Measurements from ENCODE around the gene SRSF2. TPM values are rescaled to one million over a fixed set of nuclear protein-coding genes. Genes with fewer than 3 reads are reported as not detected.
A peak's percentile ranks its signal among the peaks of the same experiment; 100 is the strongest.

Gene SRSF2, protein sequence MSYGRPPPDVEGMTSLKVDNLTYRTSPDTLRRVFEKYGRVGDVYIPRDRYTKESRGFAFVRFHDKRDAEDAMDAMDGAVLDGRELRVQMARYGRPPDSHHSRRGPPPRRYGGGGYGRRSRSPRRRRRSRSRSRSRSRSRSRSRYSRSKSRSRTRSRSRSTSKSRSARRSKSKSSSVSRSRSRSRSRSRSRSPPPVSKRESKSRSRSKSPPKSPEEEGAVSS
- 100 to 1,000 TPM; 113 to 233 (median 157) TPM for polyA plus RNA-seq
- long read RNA-seq, donor 1, result 0 reads
- long read RNA-seq, donor 2, transcript SRSF2-209 (2 exons, 1,001 nt), result minor isoform, 9 of 36 reads
- long read RNA-seq, donor 2, transcript SRSF2-202 (3 exons, 1,927 nt), result major isoform, 19 of 36 reads
- long read RNA-seq, donor 2, transcript SRSF2-203 (2 exons, 2,885 nt), result minor isoform, 5 of 36 reads
- long read RNA-seq, donor 2, partial matches to known transcripts, result 0 of 36 reads
- long read RNA-seq, donor 2, other reads (novel, unspliced or antisense), result 0 of 36 reads
- long read RNA-seq, donor 3, transcript SRSF2-203 (2 exons, 2,885 nt), result minor isoform, 21 of 71 reads
- long read RNA-seq, donor 3, transcript SRSF2-202 (3 exons, 1,927 nt), result major isoform, 32 of 71 reads
- long read RNA-seq, donor 3, transcript SRSF2-209 (2 exons, 1,001 nt), result minor isoform, 8 of 71 reads
- long read RNA-seq, donor 3, partial matches to known transcripts, result 5 of 71 reads
- long read RNA-seq, donor 3, other reads (novel, unspliced or antisense), result 0 of 71 reads
- long read RNA-seq, donor 4, partial matches to known transcripts, result 0 of 2 reads
- long read RNA-seq, donor 4, other reads (novel, unspliced or antisense), result 0 of 2 reads
- long read RNA-seq, donor 5, transcript SRSF2-203 (2 exons, 2,885 nt), result minor isoform, 6 of 20 reads
- long read RNA-seq, donor 5, transcript SRSF2-202 (3 exons, 1,927 nt), result major isoform, 7 of 20 reads
- long read RNA-seq, donor 5, transcript SRSF2-209 (2 exons, 1,001 nt), result minor isoform, 5 of 20 reads
- long read RNA-seq, donor 5, partial matches to known transcripts, result 0 of 20 reads
- long read RNA-seq, donor 5, other reads (novel, unspliced or antisense), result 0 of 20 reads
- long read RNA-seq, donor 6, transcript SRSF2-203 (2 exons, 2,885 nt), result minor isoform, 7 of 57 reads
- long read RNA-seq, donor 6, transcript SRSF2-202 (3 exons, 1,927 nt), result major isoform, 28 of 57 reads
- long read RNA-seq, donor 6, transcript SRSF2-204 (5 exons, 1,357 nt), result minor isoform, 5 of 57 reads
- long read RNA-seq, donor 6, transcript SRSF2-209 (2 exons, 1,001 nt), result minor isoform, 13 of 57 reads
- long read RNA-seq, donor 6, partial matches to known transcripts, result 0 of 57 reads
- long read RNA-seq, donor 6, other reads (novel, unspliced or antisense), result 0 of 57 reads
- long read RNA-seq, donor 7, transcript SRSF2-203 (2 exons, 2,885 nt), result minor isoform, 20 of 121 reads
- long read RNA-seq, donor 7, transcript SRSF2-202 (3 exons, 1,927 nt), result major isoform, 55 of 121 reads
- long read RNA-seq, donor 7, transcript SRSF2-204 (5 exons, 1,357 nt), result minor isoform, 5 of 121 reads
- long read RNA-seq, donor 7, transcript SRSF2-209 (2 exons, 1,001 nt), result minor isoform, 36 of 121 reads
- long read RNA-seq, donor 7, partial matches to known transcripts, result 0 of 121 reads
- long read RNA-seq, donor 7, other reads (novel, unspliced or antisense), result 0 of 121 reads
- long read RNA-seq, donor 8, partial matches to known transcripts, result 0 of 7 reads
- long read RNA-seq, donor 8, other reads (novel, unspliced or antisense), result 0 of 7 reads
- long read RNA-seq, donor 9, transcript SRSF2-202 (3 exons, 1,927 nt), result major isoform, 10 of 18 reads
- long read RNA-seq, donor 9, partial matches to known transcripts, result 0 of 18 reads
- long read RNA-seq, donor 9, other reads (novel, unspliced or antisense), result 0 of 18 reads
- long read RNA-seq, donor 10, transcript SRSF2-209 (2 exons, 1,001 nt), result minor isoform, 23 of 83 reads
- long read RNA-seq, donor 10, transcript SRSF2-203 (2 exons, 2,885 nt), result minor isoform, 14 of 83 reads
- long read RNA-seq, donor 10, transcript SRSF2-202 (3 exons, 1,927 nt), result major isoform, 36 of 83 reads
- long read RNA-seq, donor 10, partial matches to known transcripts, result 6 of 83 reads
- long read RNA-seq, donor 10, other reads (novel, unspliced or antisense), result 0 of 83 reads

DNA sequence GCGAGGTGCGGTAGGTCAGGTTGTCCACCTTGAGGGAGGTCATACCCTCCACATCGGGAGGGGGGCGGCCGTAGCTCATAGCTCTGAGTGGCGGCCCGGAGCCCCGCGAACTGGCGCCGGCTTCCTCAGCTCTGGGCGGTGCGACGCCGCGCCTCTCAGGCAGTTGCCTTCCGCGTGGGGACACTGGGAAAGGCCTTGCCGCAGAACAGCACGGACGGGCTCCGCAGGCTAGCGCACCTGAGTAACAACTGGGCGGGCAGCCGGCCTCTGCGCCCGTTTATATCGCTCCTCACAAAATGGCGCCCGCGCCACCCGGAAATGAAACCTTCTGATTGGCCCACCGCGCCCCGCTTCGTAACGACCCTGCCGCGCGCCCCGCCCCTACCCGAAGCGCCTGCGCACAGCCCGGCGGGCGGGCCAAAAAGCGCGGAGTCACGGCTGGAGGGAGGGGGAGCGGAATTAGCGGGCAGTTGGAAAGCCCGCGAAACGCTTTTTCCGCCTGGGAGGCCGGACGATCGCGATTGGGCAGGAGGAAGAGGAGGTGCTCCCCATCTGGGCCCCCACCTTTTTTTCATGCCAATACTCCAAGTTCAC is at the start of gene SRSF2:
Gene SRSF2, minus strand, starts transcription at position 250 of the 594 bp plus-strand sequence. Its CDS starts 171 bp downstream, at position 79.
- Histone ChIP-seq H3K4me1 (ENCODE audit: control insufficient read depth in 3 of 3, insufficient read depth in 2 of 3, low read depth in 1 of 3, low read length in 2 of 3) (peaks cover 0 to 17% (median 7%) of the 10 kb centered on the region in 3 donors), H3K27me3 (ENCODE audit: control insufficient read depth in 3 of 3, insufficient read depth in 3 of 3, low read length in 3 of 3) (no peaks in the 10 kb centered on the region), H3K9me3 (ENCODE audit: control insufficient read depth in 2 of 2, insufficient read depth in 1 of 2, low read depth in 1 of 2, low read length in 1 of 2) (no peaks in the 10 kb centered on the region), H3K4me3 (ENCODE audit: low read depth in 1 of 3, low read length in 3 of 3) (peak within 1 kb of the TSS; percentile 91 to 98 (median 96)), H3K36me3 (ENCODE audit: control insufficient read depth in 3 of 3, insufficient read depth in 2 of 3, low read depth in 1 of 3, low read length in 3 of 3) (peaks cover 12 to 17% (median 14%) of the 10 kb centered on the region in 3 donors), H3K27ac (ENCODE audit: low read depth in 1 of 3, low read length in 2 of 3) (peak within 1 kb of the TSS; percentile 100)
- WGBS, 3 donors, result 0% methylated on average over 37 to 60 of the region's 60 CpGs
- DNase-seq, result peak; percentile 98 to 99
- no peak for FAIRE-seq

DNA sequence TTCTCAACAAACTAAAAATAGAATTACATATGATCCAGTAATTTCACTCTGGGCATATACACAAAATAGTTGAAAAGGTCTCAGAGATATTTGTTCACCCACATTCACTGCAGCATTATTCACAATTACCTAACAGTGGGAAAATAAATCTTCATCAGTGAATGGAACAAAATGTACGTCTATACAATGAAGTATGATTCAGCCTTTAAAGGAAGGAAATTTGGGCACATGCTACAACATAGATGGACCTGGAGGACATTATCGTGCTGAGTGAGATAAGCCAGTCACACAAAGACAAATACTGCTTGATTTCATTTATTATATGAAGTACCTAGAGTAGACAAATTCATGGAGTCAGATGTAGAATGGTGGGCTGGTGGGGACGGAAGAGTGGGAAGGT is 47.8 kb upstream of the SRSF2 start:
- DNase-seq (no peak), FAIRE-seq (no peak)
- Histone ChIP-seq H3K9me3 (ENCODE audit: control insufficient read depth in 2 of 2, insufficient read depth in 1 of 2, low read depth in 1 of 2, low read length in 1 of 2) (peaks cover 0 to 4% of the 10 kb centered on the region in 2 donors), H3K27ac (ENCODE audit: low read depth in 1 of 3, low read length in 2 of 3) (no peak overlapping the region), H3K4me1 (ENCODE audit: control insufficient read depth in 3 of 3, insufficient read depth in 2 of 3, low read depth in 1 of 3, low read length in 2 of 3) (no peaks in the 10 kb centered on the region), H3K36me3 (ENCODE audit: control insufficient read depth in 3 of 3, insufficient read depth in 2 of 3, low read depth in 1 of 3, low read length in 3 of 3) (peaks cover 0 to 23% (median 5%) of the 10 kb centered on the region in 3 donors), H3K27me3 (ENCODE audit: control insufficient read depth in 3 of 3, insufficient read depth in 3 of 3, low read length in 3 of 3) (no peaks in the 10 kb centered on the region), H3K4me3 (ENCODE audit: low read depth in 1 of 3, low read length in 3 of 3) (no peak overlapping the region)
- 84 to 88% (median 86%) methylated on average over 3 of the region's 3 CpGs for WGBS, 3 donors

DNA sequence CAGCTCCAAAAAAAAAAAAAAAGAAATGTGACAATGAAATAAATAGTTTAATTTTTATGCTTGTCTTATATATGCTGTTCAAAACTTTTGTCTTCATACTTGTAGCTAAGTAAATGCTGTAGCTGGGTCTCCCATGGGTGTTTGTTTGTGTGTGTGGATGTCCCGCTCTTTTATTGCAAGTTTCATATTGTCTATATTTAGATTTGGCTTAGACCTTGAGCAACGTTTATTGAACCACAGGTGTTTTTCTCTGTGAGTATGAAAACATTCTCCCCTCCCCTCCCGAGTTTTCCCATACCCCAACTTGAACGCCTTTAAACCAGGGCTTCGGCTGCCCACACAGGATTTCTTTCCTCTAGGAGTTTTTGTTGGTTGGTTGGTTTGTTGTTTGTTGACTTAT is 46.0 kb upstream of the SRSF2 start:
- Histone ChIP-seq H3K9me3 (ENCODE audit: control insufficient read depth in 2 of 2, insufficient read depth in 1 of 2, low read depth in 1 of 2, low read length in 1 of 2) (no peaks in the 10 kb centered on the region), H3K27me3 (ENCODE audit: control insufficient read depth in 3 of 3, insufficient read depth in 3 of 3, low read length in 3 of 3) (no peaks in the 10 kb centered on the region), H3K4me1 (ENCODE audit: control insufficient read depth in 3 of 3, insufficient read depth in 2 of 3, low read depth in 1 of 3, low read length in 2 of 3) (no peaks in the 10 kb centered on the region), H3K36me3 (ENCODE audit: control insufficient read depth in 3 of 3, insufficient read depth in 2 of 3, low read depth in 1 of 3, low read length in 3 of 3) (peaks cover 1 to 32% (median 6%) of the 10 kb centered on the region in 3 donors), H3K27ac (ENCODE audit: low read depth in 1 of 3, low read length in 2 of 3) (peak overlapping the region in 1 of 3 donors; percentile 34), H3K4me3 (ENCODE audit: low read depth in 1 of 3, low read length in 3 of 3) (no peak overlapping the region)
- FAIRE-seq (no peak), DNase-seq (no peak)
- 72 to 77% (median 74%) methylated on average over 5 of the region's 5 CpGs for WGBS, 3 donors

DNA sequence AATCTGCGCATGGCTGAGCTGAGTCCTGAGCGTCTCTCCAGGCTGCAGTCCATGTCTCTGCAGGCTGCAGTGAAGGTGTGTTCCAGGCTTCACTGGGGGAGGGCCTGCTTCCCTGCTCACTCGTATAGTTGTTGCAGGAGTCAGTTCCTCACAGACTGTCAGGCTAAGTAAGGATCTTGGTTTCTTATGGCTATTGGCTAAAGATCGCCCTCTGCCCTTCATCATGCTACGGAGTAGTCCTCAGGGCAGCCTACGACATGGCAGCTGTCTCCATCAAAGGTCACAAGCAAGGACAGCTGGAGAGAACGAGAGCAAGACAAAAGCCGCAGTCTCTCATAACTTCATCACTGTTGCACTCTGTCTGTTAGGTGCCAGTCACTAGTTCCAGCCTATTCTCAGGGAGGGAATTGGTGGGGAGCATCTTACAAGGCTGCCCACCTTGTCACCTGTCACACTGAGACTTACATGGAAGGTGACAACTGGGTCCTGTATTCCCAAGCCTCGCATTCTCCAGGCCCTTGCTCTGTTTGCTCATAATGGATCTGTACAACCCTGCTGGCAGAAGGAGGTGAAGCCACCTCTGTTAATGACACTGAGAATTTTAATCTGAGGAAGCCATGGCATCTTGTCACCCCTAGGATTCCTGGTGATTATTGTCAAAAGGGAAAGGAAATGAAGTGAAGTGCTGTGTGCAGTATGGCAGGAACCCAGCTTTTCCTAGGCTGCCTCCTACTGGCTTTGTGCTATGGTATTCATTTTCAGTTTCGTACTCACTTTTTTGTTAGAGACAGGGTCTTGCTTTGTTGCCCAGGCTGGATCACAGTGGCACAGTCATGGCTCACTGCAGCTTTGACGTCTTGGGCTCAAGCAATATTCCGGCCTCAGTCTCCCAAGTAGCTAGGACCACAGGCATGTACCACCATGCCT is 44.2 kb upstream of the SRSF2 start:
- FAIRE-seq (no peak), DNase-seq (no peak)
- Histone ChIP-seq H3K9me3 (ENCODE audit: control insufficient read depth in 2 of 2, insufficient read depth in 1 of 2, low read depth in 1 of 2, low read length in 1 of 2) (no peaks in the 10 kb centered on the region), H3K4me1 (ENCODE audit: control insufficient read depth in 3 of 3, insufficient read depth in 2 of 3, low read depth in 1 of 3, low read length in 2 of 3) (no peaks in the 10 kb centered on the region), H3K27me3 (ENCODE audit: control insufficient read depth in 3 of 3, insufficient read depth in 3 of 3, low read length in 3 of 3) (no peaks in the 10 kb centered on the region), H3K4me3 (ENCODE audit: low read depth in 1 of 3, low read length in 3 of 3) (no peak overlapping the region), H3K36me3 (ENCODE audit: control insufficient read depth in 3 of 3, insufficient read depth in 2 of 3, low read depth in 1 of 3, low read length in 3 of 3) (peaks cover 6 to 43% (median 12%) of the 10 kb centered on the region in 3 donors), H3K27ac (ENCODE audit: low read depth in 1 of 3, low read length in 2 of 3) (peak overlapping the region in 1 of 3 donors; percentile 9)
- WGBS, 3 donors, result 90 to 94% (median 90%) methylated on average over 12 of the region's 12 CpGs

DNA sequence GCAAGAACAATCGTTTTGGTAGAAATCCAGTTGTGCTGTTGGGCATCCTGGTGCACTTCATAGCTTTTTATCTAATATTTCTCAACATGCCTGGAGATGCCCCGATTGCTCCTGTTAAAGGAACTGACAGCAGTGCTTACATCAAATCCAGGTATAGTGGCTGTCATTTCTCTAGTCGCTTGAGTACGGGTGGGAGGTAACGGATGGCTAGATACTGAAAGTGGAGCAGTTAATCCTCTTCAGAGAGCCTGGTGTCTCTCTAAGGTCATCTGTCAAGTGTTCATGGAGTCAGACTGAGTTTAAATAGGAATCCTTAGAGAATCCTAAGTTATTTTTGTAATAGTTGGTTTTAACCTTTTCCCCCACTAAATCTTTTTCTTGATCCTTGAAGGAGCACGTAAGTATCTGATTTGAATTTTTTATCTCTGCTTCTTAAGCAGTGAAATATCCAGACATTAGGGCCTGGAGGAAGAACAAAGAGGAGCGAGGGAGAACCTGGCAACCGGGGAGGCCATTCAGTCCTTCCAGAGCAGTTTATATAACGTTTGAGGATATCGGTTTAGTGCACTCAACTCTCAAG is 38.0 kb upstream of the SRSF2 start:
- peaks cover 6 to 49% (median 16%) of the 10 kb centered on the region in 3 donors for H3K36me3 ChIP-seq (ENCODE audit: control insufficient read depth in 3 of 3, insufficient read depth in 2 of 3, low read depth in 1 of 3, low read length in 3 of 3)
- FAIRE-seq, result no peak
- 89 to 96% (median 91%) methylated on average over 10 of the region's 10 CpGs for WGBS, 3 donors
- no peak overlapping the region for H3K27ac ChIP-seq (ENCODE audit: low read depth in 1 of 3, low read length in 2 of 3)
- H3K9me3 ChIP-seq (ENCODE audit: control insufficient read depth in 2 of 2, insufficient read depth in 1 of 2, low read depth in 1 of 2, low read length in 1 of 2), result no peaks in the 10 kb centered on the region
- no peak for DNase-seq
- H3K27me3 ChIP-seq (ENCODE audit: control insufficient read depth in 3 of 3, insufficient read depth in 3 of 3, low read length in 3 of 3), result no peaks in the 10 kb centered on the region
- no peak overlapping the region for H3K4me3 ChIP-seq (ENCODE audit: low read depth in 1 of 3, low read length in 3 of 3)
- no peaks in the 10 kb centered on the region for H3K4me1 ChIP-seq (ENCODE audit: control insufficient read depth in 3 of 3, insufficient read depth in 2 of 3, low read depth in 1 of 3, low read length in 2 of 3)

DNA sequence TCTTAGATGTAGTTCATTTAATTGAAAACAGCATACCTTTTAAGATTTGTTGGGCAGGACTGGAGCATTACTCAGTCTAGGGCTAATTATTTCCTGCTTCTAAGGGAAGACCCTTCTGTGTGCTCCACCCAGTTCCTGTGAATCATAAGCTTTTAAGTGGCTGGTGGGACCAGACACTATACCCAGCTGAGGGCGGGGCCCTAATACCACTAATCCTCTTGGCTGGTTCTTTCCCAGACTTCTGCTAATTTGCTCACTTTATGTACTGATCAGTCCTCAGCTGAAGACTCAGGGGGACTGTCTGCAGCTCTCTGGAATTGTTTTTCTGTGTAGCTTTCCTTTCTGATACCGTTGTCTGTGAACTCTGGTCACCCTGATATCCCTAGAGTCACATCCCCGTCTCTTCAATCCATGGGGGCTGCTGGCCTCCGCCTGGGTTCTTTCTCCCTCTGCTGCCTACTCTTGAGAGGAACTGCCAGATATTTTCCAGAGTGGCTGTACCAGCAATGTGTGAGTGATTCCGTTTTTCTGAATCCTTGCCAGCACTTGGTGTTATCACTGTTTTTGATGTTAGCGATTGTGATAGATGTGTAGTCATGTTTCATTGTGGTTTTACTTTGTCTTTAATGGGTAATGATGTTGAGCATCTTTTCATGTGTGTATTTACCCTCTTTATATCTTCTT is 35.9 kb upstream of the SRSF2 start:
- Histone ChIP-seq H3K4me3 (ENCODE audit: low read depth in 1 of 3, low read length in 3 of 3) (no peak overlapping the region), H3K27me3 (ENCODE audit: control insufficient read depth in 3 of 3, insufficient read depth in 3 of 3, low read length in 3 of 3) (no peaks in the 10 kb centered on the region), H3K36me3 (ENCODE audit: control insufficient read depth in 3 of 3, insufficient read depth in 2 of 3, low read depth in 1 of 3, low read length in 3 of 3) (peaks cover 6 to 45% (median 13%) of the 10 kb centered on the region in 3 donors), H3K9me3 (ENCODE audit: control insufficient read depth in 2 of 2, insufficient read depth in 1 of 2, low read depth in 1 of 2, low read length in 1 of 2) (no peaks in the 10 kb centered on the region), H3K27ac (ENCODE audit: low read depth in 1 of 3, low read length in 2 of 3) (no peak overlapping the region), H3K4me1 (ENCODE audit: control insufficient read depth in 3 of 3, insufficient read depth in 2 of 3, low read depth in 1 of 3, low read length in 2 of 3) (no peaks in the 10 kb centered on the region)
- 66 to 74% (median 68%) methylated on average over 6 of the region's 6 CpGs for WGBS, 3 donors
- FAIRE-seq, result no peak
- no peak for DNase-seq
